Neural crest cell (in vitro differentiated cells): Measurements from ENCODE around the gene MAPK8IP3. TPM values are rescaled to one million over a fixed set of nuclear protein-coding genes. Genes with fewer than 3 reads are reported as not detected.
A peak's percentile ranks its signal among the peaks of the same experiment; 100 is the strongest.

Source experiments
- DNase-seq: peaks from one replicate; pipeline ENCODE4 v3.0.0; 2021; ENCODE audit warnings: low read depth, mixed read lengths, low spot score
- H3K27ac Mint-ChIP-seq: one replicate; pipeline ENCODE4 v1.8.0; 2021; ENCODE audit warnings: mild to moderate bottlenecking, mixed read lengths; ENCODE audit not compliant: unreplicated experiment
- H3K27me3 Mint-ChIP-seq: 2 replicates; pipeline ENCODE4 v1.8.0; 2021; ENCODE audit warnings: low read depth, mild to moderate bottlenecking, mixed read lengths
- H3K36me3 Mint-ChIP-seq: 2 replicates; pipeline ENCODE4 v1.8.0; 2021; ENCODE audit warnings: low read depth, mild to moderate bottlenecking, mixed read lengths
- H3K4me1 Mint-ChIP-seq: 2 replicates; pipeline ENCODE4 v1.8.0; 2021; ENCODE audit warnings: mixed read lengths
- H3K4me3 Mint-ChIP-seq: one replicate; pipeline ENCODE4 v1.8.0; 2021; ENCODE audit warnings: mild to moderate bottlenecking, mixed read lengths
- H3K9me3 Mint-ChIP-seq: 2 replicates; pipeline ENCODE4 v1.8.0; 2021; ENCODE audit warnings: mixed read lengths
- CTCF ChIP-seq: fragments of 200-600 bp; sonication (generic); conservative IDR thresholded peaks from 2 replicates; pipeline ENCODE4 v1.5.0; 2021; ENCODE audit warnings: antibody characterized with exemption, mild to moderate bottlenecking
- microRNA-seq: library from miRNA; unstranded; fragments of <30 nt; microRNA quantifications from one replicate; pipeline ENCODE4, GENCODE V29; 2020
- total RNA-seq: library from RNA; stranded (reverse); gene quantifications from 2 replicates; pipeline ENCODE4 v1.2.1, GENCODE V29; 2021

Gene MAPK8IP3
- total RNA-seq, 1 donor from 2014 or later = 111 TPM

GRCh38 chr16:1817276-1817589 is 111.2 kb downstream of the MAPK8IP3 start:
- H3K4me1 Mint-ChIP-seq = no peaks in the 10 kb centered on the region
- H3K27me3 Mint-ChIP-seq = no peaks in the 10 kb centered on the region
- no peaks in the 10 kb centered on the region for H3K9me3 Mint-ChIP-seq

GRCh38 chr16:1817716-1818115 is 111.7 kb downstream of the MAPK8IP3 start:
- H3K27me3 Mint-ChIP-seq = no peaks in the 10 kb centered on the region
- H3K4me3 Mint-ChIP-seq = no peak overlapping the region
- H3K36me3 Mint-ChIP-seq = no peaks in the 10 kb centered on the region
- no peak for TF ChIP-seq CTCF
- no peaks in the 10 kb centered on the region for H3K9me3 Mint-ChIP-seq
- no peaks in the 10 kb centered on the region for H3K4me1 Mint-ChIP-seq
- no peak for DNase-seq
- H3K27ac Mint-ChIP-seq = no peak overlapping the region

More at GRCh38 chr16:1817276-1817589, 111.2 kb downstream of the MAPK8IP3 start:
- Mint-ChIP-seq H3K27ac (no peak overlapping the region), H3K36me3 (no peaks in the 10 kb centered on the region), H3K4me3 (no peak overlapping the region)
- no peak for DNase-seq
- no peak for TF ChIP-seq CTCF

- Mint-ChIP-seq H3K9me3 (no peaks in the 10 kb centered on the region), H3K27me3 (no peaks in the 10 kb centered on the region), H3K27ac (no peak overlapping the region), H3K36me3 (no peaks in the 10 kb centered on the region), H3K4me1 (no peaks in the 10 kb centered on the region), H3K4me3 (no peak overlapping the region)
- no peak for DNase-seq
- TF ChIP-seq CTCF = no peak
Observed at GRCh38 chr16:1818204-1818872, 112.3 kb downstream of the MAPK8IP3 start.

GRCh38 chr16:1818873-1819525 is 113.0 kb downstream of the MAPK8IP3 start:
- TF ChIP-seq CTCF = no peak
- Mint-ChIP-seq H3K27me3 (no peaks in the 10 kb centered on the region), H3K27ac (peak overlapping the region; percentile 19), H3K9me3 (no peaks in the 10 kb centered on the region), H3K4me1 (peaks cover 4% of the 10 kb centered on the region), H3K36me3 (no peaks in the 10 kb centered on the region), H3K4me3 (peak overlapping the region; percentile 41)
- no peak for DNase-seq

GRCh38 chr16:1819611-1820010 is 113.6 kb downstream of the MAPK8IP3 start:
- Mint-ChIP-seq H3K36me3 (no peaks in the 10 kb centered on the region), H3K9me3 (no peaks in the 10 kb centered on the region), H3K27ac (peak overlapping the region; percentile 19), H3K27me3 (no peaks in the 10 kb centered on the region), H3K4me1 (peaks cover 8% of the 10 kb centered on the region), H3K4me3 (peak overlapping the region; percentile 41)
- no peak for DNase-seq
- TF ChIP-seq CTCF = no peak

Small RNA genes lying within 50 kb of the gene (microRNA-seq; reads per million reads assigned to microRNA genes)
- 24.3 reads per million, percentile 38 among the genes with 10 or more reads in this experiment for gene MIR3177

Other genes starting within 250 kb of the MAPK8IP3 start
- gene CLCN7, start 231.2 kb upstream of the MAPK8IP3 start, total RNA-seq = 74.5 and 82.4 TPM in 2 replicates
- 0.28 TPM in 1 of 2 replicates, not detected in the other for gene PTX4, start 217.3 kb upstream of the MAPK8IP3 start, total RNA-seq
- 77.9 and 87.5 TPM in 2 replicates for gene TELO2, start 212.8 kb upstream of the MAPK8IP3 start, total RNA-seq
- gene TMEM204, start 172.5 kb upstream of the MAPK8IP3 start, total RNA-seq = 0.98 and 1.3 TPM in 2 replicates
- 43.3 and 45.8 TPM in 2 replicates for gene IFT140, start 94.1 kb upstream of the MAPK8IP3 start, total RNA-seq
- 38.3 TPM in 2 replicates for gene CRAMP1, start 93.8 kb upstream of the MAPK8IP3 start, total RNA-seq
- gene JPT2, start 27.9 kb upstream of the MAPK8IP3 start, total RNA-seq = 247 and 261 TPM in 2 replicates
- gene NME3, start 65.3 kb downstream of the MAPK8IP3 start, total RNA-seq = 35.0 and 38.0 TPM in 2 replicates
- gene EME2, start 66.6 kb downstream of the MAPK8IP3 start, total RNA-seq = 36.5 and 37.0 TPM in 2 replicates
- 135 and 141 TPM in 2 replicates for gene MRPS34, start 66.9 kb downstream of the MAPK8IP3 start, total RNA-seq
- gene SPSB3, start 76.4 kb downstream of the MAPK8IP3 start, total RNA-seq = 23.1 and 23.8 TPM in 2 replicates
- gene NUBP2, start 76.8 kb downstream of the MAPK8IP3 start, total RNA-seq = 71.0 and 73.8 TPM in 2 replicates
- gene IGFALS, start 87.5 kb downstream of the MAPK8IP3 start, total RNA-seq = 0.14 TPM in 1 of 2 replicates, not detected in the other
- gene HAGH, start 120.6 kb downstream of the MAPK8IP3 start, total RNA-seq = 31.1 TPM in 2 replicates
- 27.2 and 28.0 TPM in 2 replicates for gene FAHD1, start 121.0 kb downstream of the MAPK8IP3 start, total RNA-seq
- not detected in 2 replicates for gene MEIOB, start 166.0 kb downstream of the MAPK8IP3 start, total RNA-seq
- gene HS3ST6, start 212.2 kb downstream of the MAPK8IP3 start, total RNA-seq = not detected in 2 replicates
- 29.8 and 30.5 TPM in 2 replicates for gene MSRB1, start 237.0 kb downstream of the MAPK8IP3 start, total RNA-seq
- not detected in 2 replicates for gene RPL3L, start 248.5 kb downstream of the MAPK8IP3 start, total RNA-seq